ENCODE results near the gene PRKACB. TPM values are rescaled to one million over a fixed set of nuclear protein-coding genes. Genes with fewer than 3 reads are reported as not detected.
"Not testable (repeated sequence)": the region's sequence is repeated elsewhere in the genome, so short reads cannot be mapped to it uniquely, and the experiment has no call there.

Gene PRKACB
- total RNA-seq, 1 donor from 2014 or later, result 35.4 TPM

DNA sequence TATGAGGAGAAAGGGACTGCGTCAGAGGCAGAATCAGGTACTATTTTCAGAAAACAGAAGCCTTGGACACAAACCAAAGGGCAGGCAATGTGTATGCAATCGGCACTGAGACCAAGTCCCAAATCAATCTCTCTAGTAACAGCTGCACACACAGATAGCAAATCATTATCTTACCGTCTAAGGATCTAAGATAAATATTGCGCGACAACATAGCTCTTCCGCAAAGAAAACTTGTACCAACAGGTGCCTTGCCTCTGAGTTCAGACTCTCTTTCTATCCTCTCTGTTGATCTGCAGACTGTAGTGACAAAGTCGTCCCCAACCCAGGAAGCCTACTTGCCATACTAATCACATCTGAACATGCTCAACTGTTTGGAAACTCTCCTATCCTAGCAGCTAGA, 134.8 kb downstream of the PRKACB start:
- TF ChIP-seq CTCF (IDR thresholded peaks at IDR 0.05), result no peak
- Mint-ChIP-seq H3K4me1 (ENCODE audit: unreplicated experiment) (no peaks in the 10 kb centered on the region), H3K36me3 (ENCODE audit: unreplicated experiment) (no peaks in the 10 kb centered on the region), H3K27me3 (ENCODE audit: unreplicated experiment) (peaks cover 8% of the 10 kb centered on the region), H3K27ac (ENCODE audit: unreplicated experiment) (no peak overlapping the region), H3K4me3 (ENCODE audit: unreplicated experiment) (no peak overlapping the region), H3K9me3 (ENCODE audit: unreplicated experiment) (no peaks in the 10 kb centered on the region)
- no peak for DNase-seq (ENCODE audit: extremely low spot score, unreplicated experiment)

- H3K9me3 Mint-ChIP-seq (ENCODE audit: unreplicated experiment), result peaks cover under 1% of the 10 kb centered on the region
- no peaks in the 10 kb centered on the region for H3K36me3 Mint-ChIP-seq (ENCODE audit: unreplicated experiment)
- DNase-seq (ENCODE audit: extremely low spot score, unreplicated experiment), result no peak
- no peaks in the 10 kb centered on the region for H3K4me1 Mint-ChIP-seq (ENCODE audit: unreplicated experiment)
- no peak for TF ChIP-seq CTCF (IDR thresholded peaks at IDR 0.05)
- H3K27me3 Mint-ChIP-seq (ENCODE audit: unreplicated experiment), result peaks cover 19% of the 10 kb centered on the region
- no peak overlapping the region for H3K27ac Mint-ChIP-seq (ENCODE audit: unreplicated experiment)
- H3K4me3 Mint-ChIP-seq (ENCODE audit: unreplicated experiment), result no peak overlapping the region
These were observed 136.8 kb downstream of the PRKACB start for GRCh38 chr1:84280912-84281311.

DNA sequence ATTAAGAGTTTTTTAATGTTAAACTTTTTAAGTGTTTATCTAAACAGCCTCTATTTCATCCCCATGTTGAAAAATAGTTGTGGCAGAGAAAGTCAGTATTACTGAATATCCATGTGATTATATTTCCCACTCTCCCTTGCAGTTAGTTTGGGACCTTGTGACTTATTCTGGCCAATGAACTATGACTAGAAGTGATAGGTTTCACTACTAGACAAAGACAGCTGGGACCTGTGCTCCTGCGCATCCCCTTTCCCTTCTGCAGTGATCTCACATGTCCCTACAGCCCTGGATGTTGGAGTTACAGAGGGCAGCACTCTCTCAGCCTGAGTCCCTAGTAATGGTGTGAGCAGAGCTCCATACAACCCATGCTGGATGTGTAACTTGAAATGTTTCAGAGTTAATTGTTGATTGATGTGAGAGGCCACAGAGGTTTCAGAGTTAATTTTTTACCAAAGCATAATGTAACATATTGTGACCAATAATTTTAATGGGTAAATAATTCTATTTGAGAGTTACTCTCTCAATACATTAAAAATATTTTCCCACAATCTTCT, 138.8 kb downstream of the PRKACB start:
- no peak for DNase-seq (ENCODE audit: extremely low spot score, unreplicated experiment)
- Mint-ChIP-seq H3K9me3 (ENCODE audit: unreplicated experiment) (peaks cover 16% of the 10 kb centered on the region), H3K27me3 (ENCODE audit: unreplicated experiment) (peaks cover 19% of the 10 kb centered on the region), H3K4me3 (ENCODE audit: unreplicated experiment) (no peak overlapping the region), H3K4me1 (ENCODE audit: unreplicated experiment) (no peaks in the 10 kb centered on the region), H3K27ac (ENCODE audit: unreplicated experiment) (no peak overlapping the region), H3K36me3 (ENCODE audit: unreplicated experiment) (peaks cover 5% of the 10 kb centered on the region)
- TF ChIP-seq CTCF (IDR thresholded peaks at IDR 0.05), result no peak

- DNase-seq (ENCODE audit: extremely low spot score, unreplicated experiment), result no peak
- no peak overlapping the region for H3K27ac Mint-ChIP-seq (ENCODE audit: unreplicated experiment)
- peaks cover 19% of the 10 kb centered on the region for H3K27me3 Mint-ChIP-seq (ENCODE audit: unreplicated experiment)
- TF ChIP-seq CTCF (IDR thresholded peaks at IDR 0.05), result no peak
- peaks cover 6% of the 10 kb centered on the region for H3K36me3 Mint-ChIP-seq (ENCODE audit: unreplicated experiment)
- no peak overlapping the region for H3K4me3 Mint-ChIP-seq (ENCODE audit: unreplicated experiment)
- H3K4me1 Mint-ChIP-seq (ENCODE audit: unreplicated experiment), result no peaks in the 10 kb centered on the region
- peaks cover 18% of the 10 kb centered on the region for H3K9me3 Mint-ChIP-seq (ENCODE audit: unreplicated experiment)
These were observed 139.3 kb downstream of the PRKACB start for GRCh38 chr1:84283381-84283780.

- H3K9me3 Mint-ChIP-seq (ENCODE audit: unreplicated experiment), result peaks cover 22% of the 10 kb centered on the region
These were observed 142.0 kb downstream of the PRKACB start for GRCh38 chr1:84286071-84286470.

DNA sequence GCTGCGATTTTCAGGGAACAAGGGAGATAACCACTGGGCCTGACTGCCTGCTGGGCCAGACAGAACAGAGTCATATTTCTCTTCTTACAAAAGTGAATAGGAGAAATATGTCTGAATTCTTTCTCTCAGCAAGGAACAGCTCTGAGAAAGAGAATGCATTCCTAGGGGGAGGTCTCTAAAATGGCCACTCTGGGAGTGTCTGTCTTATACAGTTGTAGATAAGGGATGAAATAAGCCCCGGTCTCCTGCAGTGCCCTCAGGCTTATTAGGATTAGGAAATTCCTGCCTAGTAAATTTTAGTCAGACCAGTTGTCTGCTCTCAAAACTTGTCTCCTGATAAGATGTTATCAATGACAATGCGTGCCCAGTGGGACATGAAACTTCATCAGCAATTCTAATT, 143.3 kb downstream of the PRKACB start:
- peaks cover 17% of the 10 kb centered on the region for H3K27me3 Mint-ChIP-seq (ENCODE audit: unreplicated experiment)
- DNase-seq (ENCODE audit: extremely low spot score, unreplicated experiment); H3K36me3 Mint-ChIP-seq (ENCODE audit: unreplicated experiment); H3K27ac Mint-ChIP-seq (ENCODE audit: unreplicated experiment); H3K4me3 Mint-ChIP-seq (ENCODE audit: unreplicated experiment); H3K4me1 Mint-ChIP-seq (ENCODE audit: unreplicated experiment): not testable (repeated sequence)
- peaks cover 22% of the 10 kb centered on the region for H3K9me3 Mint-ChIP-seq (ENCODE audit: unreplicated experiment)

More at GRCh38 chr1:84286071-84286470, 142.0 kb downstream of the PRKACB start:
- H3K27me3 Mint-ChIP-seq (ENCODE audit: unreplicated experiment), result peaks cover 17% of the 10 kb centered on the region
- no peak overlapping the region for H3K27ac Mint-ChIP-seq (ENCODE audit: unreplicated experiment)
- no peak for DNase-seq (ENCODE audit: extremely low spot score, unreplicated experiment)
- no peak overlapping the region for H3K4me3 Mint-ChIP-seq (ENCODE audit: unreplicated experiment)
- no peaks in the 10 kb centered on the region for H3K4me1 Mint-ChIP-seq (ENCODE audit: unreplicated experiment)
- peaks cover 6% of the 10 kb centered on the region for H3K36me3 Mint-ChIP-seq (ENCODE audit: unreplicated experiment)
- TF ChIP-seq CTCF (IDR thresholded peaks at IDR 0.05), result no peak
